H54 (cell line): ENCODE measurements around the gene ARHGEF6.

Experiments
- DNase-seq: peaks from one replicate; pipeline ENCODE4 v3.0.0; 2011; ENCODE audit warnings: low spot score, mixed read lengths; ENCODE audit not compliant: insufficient read length
- FAIRE-seq: peaks from 3 replicates; lab custom pipeline; 2011; peaks lifted over from hg19 to GRCh38; lab: Jason Lieb, UNC
- POLR2A ChIP-seq: IDR thresholded peaks from 2 replicates; pipeline ENCODE4 v1.6.1; 2011; ENCODE audit warnings: low read depth, mild to moderate bottlenecking, low read length

ARHGEF6 gene

GRCh38 chrX:136747003-136747986 lies 33.4 kb downstream of the ARHGEF6 start:
- no peak for DNase-seq
- FAIRE-seq: no peak
- no peak for TF ChIP-seq POLR2A

GRCh38 chrX:136745215-136746173 lies 35.2 kb downstream of the ARHGEF6 start:
- no peak for DNase-seq
- no peak for TF ChIP-seq POLR2A
- FAIRE-seq: no peak

GRCh38 chrX:136742721-136743379 lies 37.9 kb downstream of the ARHGEF6 start:
- FAIRE-seq: no peak
- TF ChIP-seq POLR2A: no peak
- DNase-seq: no peak

- FAIRE-seq (no peak), DNase-seq (no peak)
- TF ChIP-seq POLR2A: no peak
These were observed 42.5 kb downstream of the ARHGEF6 start for GRCh38 chrX:136738049-136738729.

GRCh38 chrX:136736690-136737089 lies 44.0 kb downstream of the ARHGEF6 start:
- FAIRE-seq (no peak), DNase-seq (no peak)
- TF ChIP-seq POLR2A: no peak

GRCh38 chrX:136735601-136736000 lies 45.1 kb downstream of the ARHGEF6 start:
- no peak for TF ChIP-seq POLR2A
- FAIRE-seq (no peak), DNase-seq (no peak)

GRCh38 chrX:136733613-136734012 lies 47.1 kb downstream of the ARHGEF6 start:
- no peak for DNase-seq
- FAIRE-seq: no peak
- no peak for TF ChIP-seq POLR2A

- DNase-seq: no peak
- no peak for TF ChIP-seq POLR2A
- FAIRE-seq: no peak
These were observed 48.9 kb downstream of the ARHGEF6 start for GRCh38 chrX:136731798-136732197.

- no peak for TF ChIP-seq POLR2A
- no peak for DNase-seq
- no peak for FAIRE-seq
These were observed 49.4 kb downstream of the ARHGEF6 start for GRCh38 chrX:136731207-136731782.

GRCh38 chrX:136728393-136728792 lies 52.3 kb downstream of the ARHGEF6 start:
- TF ChIP-seq POLR2A: no peak
- FAIRE-seq (no peak), DNase-seq (no peak)

GRCh38 chrX:136725441-136726104 lies 55.2 kb downstream of the ARHGEF6 start:
- no peak for TF ChIP-seq POLR2A
- FAIRE-seq: peak; percentile 55
- no peak for DNase-seq

GRCh38 chrX:136718091-136718490 lies 62.6 kb downstream of the ARHGEF6 start:
- FAIRE-seq: no peak
- no peak for DNase-seq
- TF ChIP-seq POLR2A: no peak
